ENCODE results near the gene SKOR2. TPM values are rescaled to one million over a fixed set of nuclear protein-coding genes. Genes with fewer than 3 reads are reported as not detected.

The SKOR2 gene
- polyA plus RNA-seq, 6 donors from 2014 or later, result not detected

DNA sequence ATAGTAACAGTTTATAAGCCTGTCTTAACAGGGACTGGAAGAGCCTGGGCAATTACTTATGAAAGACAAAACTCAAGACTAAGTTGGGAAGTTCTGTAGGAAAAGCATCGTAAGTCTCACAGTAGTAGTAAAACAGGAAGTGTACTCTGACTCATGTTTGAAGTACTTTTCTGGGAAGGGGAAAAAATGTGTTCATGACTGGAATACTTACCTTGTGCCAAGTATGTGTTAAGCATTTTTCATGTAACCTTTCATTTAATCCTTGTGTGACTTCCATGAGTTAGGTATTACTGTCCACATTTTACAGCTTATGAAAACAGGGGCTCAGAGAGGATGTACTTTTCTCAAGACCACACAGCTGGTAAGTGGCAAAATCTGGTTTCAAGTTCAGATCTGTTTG, 13.7 kb upstream of the SKOR2 start:
- ATAC-seq (ENCODE audit: low read depth in 2 of 2) (no peak), DNase-seq (no peak)
- H3K27me3 Mint-ChIP-seq, result peaks cover 61 to 76% (median 69%) of the 10 kb centered on the region in 3 donors
- peaks cover 0 to 9% of the 10 kb centered on the region in 2 donors for H3K36me3 Mint-ChIP-seq
- H3K4me1 Mint-ChIP-seq, result no peaks in the 10 kb centered on the region
- no peak overlapping the region for H3K4me3 Mint-ChIP-seq
- peaks cover 0 to 8% (median under 1%) of the 10 kb centered on the region in 7 donors for H3K9me3 Mint-ChIP-seq
- no peak overlapping the region for H3K27ac Mint-ChIP-seq

DNA sequence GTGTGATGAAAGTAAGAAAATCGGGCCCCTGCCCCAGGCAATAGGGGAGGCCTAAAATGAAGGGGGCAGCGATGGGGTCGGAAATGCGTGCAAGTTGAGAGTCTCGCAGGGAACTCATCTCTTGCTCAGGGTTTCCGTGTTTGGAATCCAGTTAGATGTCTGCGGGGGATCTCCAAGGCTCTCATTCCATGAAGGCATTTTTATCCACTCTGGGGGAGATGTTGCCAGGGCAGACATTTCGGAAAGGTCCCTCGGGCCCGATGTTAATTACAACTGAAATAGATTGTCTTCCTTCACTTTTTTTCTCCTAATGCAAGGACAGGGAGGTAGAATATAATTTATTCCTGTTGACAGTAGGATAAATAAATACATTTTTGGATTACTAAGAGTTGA, 12.8 kb upstream of the SKOR2 start:
- Mint-ChIP-seq H3K36me3 (peaks cover 0 to 18% of the 10 kb centered on the region in 2 donors), H3K4me3 (peak overlapping the region in 1 of 8 donors; percentile 21), H3K27me3 (peaks cover 65 to 79% (median 78%) of the 10 kb centered on the region in 3 donors), H3K27ac (no peak overlapping the region), H3K4me1 (no peaks in the 10 kb centered on the region), H3K9me3 (peaks cover 0 to 11% (median 6%) of the 10 kb centered on the region in 7 donors)
- ATAC-seq (ENCODE audit: low read depth in 2 of 2) (no peak), DNase-seq (no peak)

DNA sequence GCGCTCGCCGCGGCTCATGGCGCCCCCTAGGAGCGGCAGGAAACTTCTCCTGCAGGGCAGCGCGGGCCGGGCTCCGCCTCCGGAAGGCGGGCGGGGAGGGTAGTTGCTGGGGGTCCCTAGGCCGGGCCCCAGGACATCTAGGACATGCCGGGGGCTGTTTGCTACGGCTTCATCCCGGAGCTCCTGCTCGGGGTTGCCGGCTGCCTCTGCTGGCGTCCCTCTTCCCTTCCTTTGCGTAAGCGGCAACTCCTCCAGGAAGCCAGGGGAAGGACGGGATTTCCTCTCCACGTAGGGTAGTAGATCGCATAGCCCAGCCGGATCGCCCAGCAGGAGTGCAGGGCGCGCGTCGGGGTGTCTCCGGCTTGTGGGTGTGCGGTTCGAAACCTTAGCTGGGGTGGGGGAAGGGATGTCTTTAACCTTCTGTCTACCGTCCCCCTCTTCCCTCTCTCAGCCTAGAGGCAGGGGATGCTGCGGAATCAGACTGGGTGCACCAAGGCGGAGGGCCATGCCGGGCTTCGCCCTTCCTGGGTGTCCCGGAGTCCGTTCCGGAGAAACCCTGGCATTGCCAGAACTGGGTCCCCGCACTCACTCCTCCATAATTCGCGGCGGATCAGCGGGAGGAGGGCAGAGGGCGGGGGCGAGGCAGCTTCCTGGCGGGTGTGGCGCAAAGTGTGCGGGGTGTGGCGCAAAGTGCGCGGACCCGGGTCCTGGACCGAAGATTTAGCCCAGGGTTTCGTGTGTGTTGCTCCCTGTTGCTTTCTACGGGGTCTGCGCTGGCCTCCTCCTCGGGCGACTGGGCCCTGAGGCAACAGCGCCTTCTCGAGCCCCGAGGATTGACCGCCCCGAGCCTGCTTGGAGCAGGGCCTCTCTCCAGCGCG, 12.2 kb upstream of the SKOR2 start:
- Mint-ChIP-seq H3K36me3 (peaks cover 0 to 21% of the 10 kb centered on the region in 2 donors), H3K9me3 (peaks cover 0 to 11% (median 6%) of the 10 kb centered on the region in 7 donors), H3K27ac (no peak overlapping the region), H3K4me3 (peak overlapping the region in 2 of 8 donors; percentile 28 to 33), H3K27me3 (peaks cover 66 to 83% (median 79%) of the 10 kb centered on the region in 3 donors), H3K4me1 (no peaks in the 10 kb centered on the region)
- DNase-seq (no peak), ATAC-seq (ENCODE audit: low read depth in 2 of 2) (no peak)

DNA sequence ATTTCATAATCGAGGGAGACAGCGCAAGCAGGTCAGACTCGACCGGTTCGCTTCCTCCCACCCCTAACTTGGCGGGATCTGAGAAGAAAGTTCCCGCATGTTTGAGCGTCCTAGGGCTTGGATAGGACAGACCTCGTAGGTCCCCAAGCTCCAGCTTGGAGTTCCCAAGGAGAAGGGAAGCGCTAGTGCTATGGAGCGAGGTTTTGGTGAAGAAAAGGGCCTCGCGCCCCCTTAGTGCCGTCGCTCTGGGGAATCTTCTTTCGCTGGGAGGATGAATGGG, 11.6 kb upstream of the SKOR2 start:
- Mint-ChIP-seq H3K27ac (peak overlapping the region in 2 of 6 donors; percentile 7 to 82), H3K4me1 (no peaks in the 10 kb centered on the region), H3K27me3 (peaks cover 69 to 82% (median 78%) of the 10 kb centered on the region in 3 donors), H3K4me3 (no peak overlapping the region), H3K9me3 (peaks cover 0 to 11% (median 6%) of the 10 kb centered on the region in 7 donors), H3K36me3 (peaks cover 0 to 21% of the 10 kb centered on the region in 2 donors)
- DNase-seq (no peak), ATAC-seq (ENCODE audit: low read depth in 2 of 2) (no peak)

DNA sequence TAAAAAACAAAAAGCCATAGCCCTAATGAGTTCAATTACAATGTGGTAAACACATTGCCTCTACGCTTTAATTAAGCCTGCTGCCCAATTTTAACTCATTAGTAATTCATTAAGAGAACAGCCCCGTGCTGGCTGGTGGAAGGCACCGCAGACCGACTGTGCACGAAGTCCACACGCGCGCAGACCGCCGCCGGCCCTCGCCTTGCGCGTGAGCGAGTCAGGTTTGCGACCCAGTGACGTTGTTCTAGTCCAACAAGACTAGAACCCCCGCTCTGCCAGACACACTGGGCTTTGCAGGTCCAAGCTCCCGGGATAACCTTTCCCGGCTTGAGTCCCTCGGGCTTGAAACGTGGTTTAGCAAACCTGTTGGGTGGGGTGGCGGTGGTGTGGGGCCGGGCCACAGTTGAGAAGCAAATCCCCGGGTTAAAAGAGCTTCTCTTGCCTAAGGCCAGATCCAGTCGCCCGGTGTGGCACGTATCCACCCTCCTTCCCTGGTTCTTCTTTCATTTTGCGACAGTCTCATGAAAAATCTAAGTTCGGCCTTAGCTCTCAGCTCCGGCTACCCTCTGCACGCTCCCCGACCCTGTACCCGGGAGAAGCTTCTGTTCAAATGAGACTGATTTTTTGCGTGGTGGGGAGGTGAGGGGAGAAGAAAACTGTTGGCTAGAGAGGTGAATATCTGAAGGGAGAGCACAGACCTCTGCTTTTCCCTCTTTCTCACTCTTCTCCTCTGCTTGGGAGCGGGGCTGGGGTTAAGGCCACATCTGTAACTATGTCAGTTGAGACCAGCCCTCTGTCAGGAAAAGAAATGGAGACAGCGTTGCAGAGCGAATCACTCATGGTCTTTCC, 11.1 kb upstream of the SKOR2 start:
- peaks cover 0 to 21% of the 10 kb centered on the region in 2 donors for H3K36me3 Mint-ChIP-seq
- peaks cover 0 to 11% (median 6%) of the 10 kb centered on the region in 7 donors for H3K9me3 Mint-ChIP-seq
- peak overlapping the region in 3 of 6 donors; percentile 7 to 82 (median 16) for H3K27ac Mint-ChIP-seq
- no peak for DNase-seq
- no peak for ATAC-seq (ENCODE audit: low read depth in 2 of 2)
- H3K27me3 Mint-ChIP-seq, result peaks cover 71 to 83% (median 75%) of the 10 kb centered on the region in 3 donors
- H3K4me3 Mint-ChIP-seq, result peak overlapping the region in 1 of 8 donors; percentile 5
- no peaks in the 10 kb centered on the region for H3K4me1 Mint-ChIP-seq

DNA sequence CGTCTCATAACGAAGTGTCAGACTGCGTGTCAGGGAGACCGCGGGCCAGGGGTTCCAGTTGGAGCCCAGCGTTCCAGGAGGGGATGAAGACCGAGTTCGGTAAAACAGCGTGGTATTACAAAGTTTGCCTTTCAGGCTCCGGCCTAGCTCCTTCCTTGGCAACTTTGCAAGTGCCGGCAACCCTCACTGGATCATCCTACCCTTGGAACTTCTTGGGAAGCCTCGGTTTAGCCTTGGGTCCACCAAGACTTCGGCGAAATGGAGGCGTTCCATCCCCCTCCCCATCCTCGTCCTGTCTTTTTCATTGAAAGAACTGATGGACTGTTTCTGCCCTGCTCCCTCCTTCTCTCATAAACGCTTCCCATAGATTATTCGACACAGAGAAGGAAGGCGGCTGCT, 10.4 kb upstream of the SKOR2 start:
- peak overlapping the region in 1 of 6 donors; percentile 18 for H3K27ac Mint-ChIP-seq

DNA sequence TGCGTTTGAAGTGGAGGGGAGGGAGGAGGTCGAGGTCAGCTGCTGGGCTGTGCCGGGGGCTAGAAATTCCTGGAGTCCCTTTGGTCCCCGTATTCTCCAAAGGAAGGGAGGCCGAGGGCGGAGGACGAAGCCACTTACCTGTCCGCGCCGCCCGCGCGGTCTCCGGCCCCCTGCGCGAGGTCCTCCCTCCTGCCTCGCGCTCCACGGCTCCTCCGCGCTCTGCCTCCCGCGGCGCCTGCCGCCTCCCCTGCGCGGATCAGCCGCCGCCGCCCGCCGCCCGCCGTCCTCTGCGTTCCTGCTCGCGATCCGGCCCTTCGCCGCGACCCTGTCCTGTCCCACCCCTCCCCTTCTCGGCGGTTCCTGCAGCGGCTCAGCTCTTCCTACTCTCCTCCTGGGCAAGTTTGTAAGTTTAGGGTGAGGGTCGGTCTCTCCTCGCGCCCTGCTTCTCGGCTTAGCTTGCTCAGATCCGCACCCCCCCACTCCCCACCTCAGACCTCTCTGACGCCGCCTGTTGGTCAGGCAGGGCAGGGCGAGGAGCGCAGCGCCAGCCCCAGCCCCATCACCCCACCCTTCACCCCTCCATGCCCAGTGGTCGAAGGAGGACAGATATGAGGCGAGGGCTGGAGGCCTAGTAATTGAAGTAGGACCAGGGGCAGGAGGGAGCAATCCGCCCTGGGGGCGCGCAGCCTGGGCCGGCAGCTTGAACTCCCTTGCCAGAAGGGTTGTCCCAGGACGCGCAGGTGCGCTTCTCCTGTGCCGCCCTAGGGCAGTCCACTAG, 9.7 kb upstream of the SKOR2 start:
- Mint-ChIP-seq H3K9me3 (peaks cover 0 to 14% (median 11%) of the 10 kb centered on the region in 7 donors), H3K4me1 (no peaks in the 10 kb centered on the region), H3K27me3 (peaks cover 73 to 92% (median 80%) of the 10 kb centered on the region in 3 donors), H3K36me3 (peaks cover 0 to 21% of the 10 kb centered on the region in 2 donors), H3K27ac (no peak overlapping the region), H3K4me3 (peak overlapping the region in 1 of 8 donors; percentile 69)
- ATAC-seq (ENCODE audit: low read depth in 2 of 2), result no peak
- no peak for DNase-seq

More for the DNA sequence above, 10.4 kb upstream of the SKOR2 start:
- no peak for DNase-seq
- Mint-ChIP-seq H3K4me1 (no peaks in the 10 kb centered on the region), H3K36me3 (peaks cover 0 to 21% of the 10 kb centered on the region in 2 donors), H3K27me3 (peaks cover 75 to 89% (median 79%) of the 10 kb centered on the region in 3 donors), H3K4me3 (peak overlapping the region in 2 of 8 donors; percentile 5 to 29), H3K9me3 (peaks cover 0 to 13% (median 6%) of the 10 kb centered on the region in 7 donors)
- ATAC-seq (ENCODE audit: low read depth in 2 of 2), result no peak

DNA sequence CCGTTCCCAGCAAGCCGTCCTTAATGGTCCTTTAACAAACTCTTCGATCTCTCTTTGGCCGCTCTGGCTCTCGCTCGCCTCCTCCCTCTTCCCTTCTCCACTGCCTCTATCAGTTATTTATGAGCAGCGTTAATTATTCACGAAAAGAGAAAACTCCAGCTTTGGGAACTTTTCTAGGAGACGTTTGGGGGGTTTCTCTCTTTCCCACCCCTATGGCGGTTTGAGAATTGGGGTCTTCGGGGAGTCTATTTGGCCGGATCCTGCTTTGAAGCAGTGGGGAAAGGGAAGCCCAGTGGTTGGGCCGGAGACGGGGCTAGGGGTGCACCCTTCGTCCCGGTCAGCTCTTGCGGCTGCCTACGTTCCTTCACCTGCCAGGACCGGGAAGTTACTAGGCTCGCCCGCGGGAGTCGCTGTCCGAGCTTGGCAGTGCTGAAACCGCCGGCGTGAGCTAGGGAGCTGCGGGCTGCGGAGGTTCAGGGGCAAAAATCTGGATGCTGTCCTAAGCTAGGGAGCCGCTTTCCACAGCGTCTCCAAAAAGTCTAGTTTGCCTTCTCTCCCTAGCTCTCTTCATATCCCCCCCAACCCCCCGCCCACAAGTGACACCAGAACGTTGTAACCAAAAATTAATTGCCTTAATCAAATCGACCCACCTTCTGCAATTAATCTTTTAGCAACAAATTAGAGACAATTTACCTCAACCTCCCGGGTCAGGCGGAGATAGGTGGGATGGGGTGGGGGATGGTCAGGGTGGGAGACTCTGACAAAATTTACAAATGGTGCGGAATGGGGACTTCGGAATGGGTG, 8.9 kb upstream of the SKOR2 start:
- no peaks in the 10 kb centered on the region for H3K4me1 Mint-ChIP-seq
- peaks cover 0 to 18% (median 11%) of the 10 kb centered on the region in 7 donors for H3K9me3 Mint-ChIP-seq
- H3K27ac Mint-ChIP-seq, result peak overlapping the region in 1 of 6 donors; percentile 70
- ATAC-seq (ENCODE audit: low read depth in 2 of 2) (no peak), DNase-seq (no peak)
- peaks cover 0 to 21% of the 10 kb centered on the region in 2 donors for H3K36me3 Mint-ChIP-seq
- H3K27me3 Mint-ChIP-seq, result peaks cover 73 to 92% (median 81%) of the 10 kb centered on the region in 3 donors
- H3K4me3 Mint-ChIP-seq, result no peak overlapping the region

DNA sequence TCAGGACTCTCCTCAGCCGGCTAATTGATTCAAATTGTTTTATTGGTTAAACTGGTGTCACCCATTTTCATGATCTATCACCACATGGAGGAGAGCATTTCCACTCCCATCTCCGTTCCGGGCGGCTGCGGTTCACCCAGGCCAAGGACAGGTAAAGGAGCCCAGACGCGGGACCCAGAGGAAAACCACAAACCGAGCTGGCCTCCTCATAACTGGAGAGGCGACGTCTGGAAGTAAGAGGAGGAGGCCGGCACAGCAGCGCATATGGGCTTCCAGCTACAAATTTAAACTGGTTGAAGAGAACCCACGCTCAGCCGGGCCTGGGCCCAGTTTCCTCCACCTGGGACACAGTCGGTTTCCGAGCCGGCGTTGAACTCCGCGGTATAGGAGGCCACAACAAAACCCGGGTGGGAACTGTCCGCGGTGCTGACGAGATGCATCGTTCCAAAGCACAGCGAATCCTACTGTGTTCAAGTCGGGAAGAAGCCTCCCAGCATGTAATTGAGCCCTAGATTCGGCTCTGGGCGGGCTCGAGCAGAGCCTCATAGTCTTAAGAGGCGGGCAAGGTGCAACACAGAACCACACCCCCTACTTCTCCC, 3.0 kb upstream of the SKOR2 start:
- Mint-ChIP-seq H3K9me3 (peaks cover 4 to 18% (median 9%) of the 10 kb centered on the region in 7 donors), H3K27me3 (peaks cover 80 to 95% (median 94%) of the 10 kb centered on the region in 3 donors)

DNA sequence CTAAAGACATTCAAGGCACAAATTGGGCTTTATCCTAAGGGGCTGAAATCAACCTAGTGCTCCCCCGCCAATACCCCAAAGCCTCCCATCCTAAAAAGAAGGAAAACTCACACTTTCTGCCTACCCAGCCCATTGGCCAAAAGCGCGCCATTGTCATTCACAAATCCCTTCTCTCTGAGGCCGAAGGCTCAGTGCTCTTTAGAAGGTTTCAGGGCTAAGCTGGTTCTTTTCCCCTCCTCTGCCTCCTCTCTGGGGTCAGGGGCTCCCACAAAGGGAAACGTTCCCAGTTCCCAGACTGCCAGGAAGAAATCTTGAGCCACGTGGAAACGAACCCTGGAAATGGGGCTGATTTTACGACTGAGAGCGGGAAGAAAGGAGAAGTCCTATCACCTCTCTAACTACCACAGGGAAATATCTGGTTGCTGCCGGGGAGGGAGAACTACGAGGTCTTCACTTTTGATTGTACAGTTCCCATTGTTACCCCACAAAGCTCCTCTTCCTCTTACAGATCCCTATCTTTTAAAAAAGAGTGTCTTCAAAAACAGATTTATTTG, 1.7 kb upstream of the SKOR2 start:
- Mint-ChIP-seq H3K9me3 (peaks cover 4 to 18% (median 8%) of the 10 kb centered on the region in 7 donors), H3K36me3 (peaks cover 0 to 18% of the 10 kb centered on the region in 2 donors), H3K27me3 (peaks cover 76 to 94% (median 91%) of the 10 kb centered on the region in 3 donors), H3K27ac (no peak overlapping the region), H3K4me3 (peak overlapping the region in 1 of 8 donors; percentile 17), H3K4me1 (peaks cover 0 to 7% (median 0%) of the 10 kb centered on the region in 3 donors)
- DNase-seq (no peak), ATAC-seq (ENCODE audit: low read depth in 2 of 2) (no peak)

More for the DNA sequence above, 3.0 kb upstream of the SKOR2 start:
- no peak overlapping the region for H3K4me3 Mint-ChIP-seq
- H3K36me3 Mint-ChIP-seq, result peaks cover 0 to 23% of the 10 kb centered on the region in 2 donors
- H3K27ac Mint-ChIP-seq, result no peak overlapping the region
- peaks cover 0 to 7% (median 0%) of the 10 kb centered on the region in 3 donors for H3K4me1 Mint-ChIP-seq
- DNase-seq (no peak), ATAC-seq (ENCODE audit: low read depth in 2 of 2) (no peak)

DNA sequence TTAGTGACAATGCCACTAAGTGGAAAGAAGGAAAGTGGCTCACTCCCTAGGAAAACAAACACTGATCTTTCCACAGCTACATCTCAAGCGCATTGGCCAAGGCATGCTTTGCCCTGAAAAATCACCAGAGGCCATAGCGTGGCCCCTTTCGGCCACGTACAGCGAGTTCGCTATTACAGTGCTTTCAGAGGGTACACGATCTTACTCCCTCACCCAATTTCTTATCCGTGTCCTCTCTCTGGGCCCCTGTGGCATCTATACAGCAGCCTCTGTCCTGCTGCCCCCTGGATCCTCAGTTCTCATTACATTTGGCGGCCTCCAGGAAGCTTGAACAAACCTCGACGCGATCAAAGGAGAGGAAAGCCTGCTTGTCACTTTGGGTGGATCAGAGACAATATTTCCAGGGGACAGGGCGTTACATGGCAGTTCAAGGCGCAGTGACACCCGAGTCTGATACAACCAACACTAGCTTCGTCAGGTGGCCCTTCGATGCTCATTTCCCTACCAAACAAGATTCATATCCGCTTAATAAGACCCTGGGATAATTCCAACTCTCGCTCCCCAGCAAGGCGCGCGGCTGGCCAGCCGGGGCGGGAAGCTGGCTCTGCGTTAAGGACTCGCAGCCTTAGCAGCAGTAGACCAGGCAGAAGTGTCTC, 941 bp downstream of the SKOR2 start:
- Mint-ChIP-seq H3K9me3 (peaks cover 4 to 18% (median 8%) of the 10 kb centered on the region in 7 donors), H3K36me3 (peaks cover 0 to 25% of the 10 kb centered on the region in 2 donors), H3K27ac (no peak overlapping the region), H3K4me3 (no peak overlapping the region), H3K27me3 (peaks cover 65 to 80% (median 77%) of the 10 kb centered on the region in 3 donors), H3K4me1 (peaks cover 0 to 13% (median 5%) of the 10 kb centered on the region in 3 donors)
- ATAC-seq (ENCODE audit: low read depth in 2 of 2) (no peak), DNase-seq (no peak)

All from naive B cell (primary cell).